Daoy (cell line): Measurements from ENCODE around the gene SYT6. TPM values are rescaled to one million over a fixed set of nuclear protein-coding genes. Genes with fewer than 3 reads are reported as not detected.
A peak's percentile ranks its signal among the peaks of the same experiment; 100 is the strongest.

Experiments used
- DNase-seq: peaks from one replicate; pipeline ENCODE4 v3.0.0-alpha.2; 2015; ENCODE audit warnings: low read depth
- total RNA-seq: library from RNA; depleted of rRNA; stranded (reverse); fragments of >200 nt; shearing (Covaris generic); gene quantifications from 2 replicates; pipeline ENCODE4 v1.2.3, GENCODE V29; 2014

Gene SYT6
- total RNA-seq, 1 experiment from 2014 or later, result not detected

GRCh38 chr1:114117654-114118053, 36.0 kb downstream of the SYT6 start:
- DNase-seq, result no peak

GRCh38 chr1:114116086-114116485, 37.6 kb downstream of the SYT6 start:
- no peak for DNase-seq

- DNase-seq, result peak; percentile 88
Measured at GRCh38 chr1:114114185-114115094, 39.2 kb downstream of the SYT6 start.

- DNase-seq, result peak; percentile 68
Measured at GRCh38 chr1:114113411-114114184, 40.1 kb downstream of the SYT6 start.

- peak; percentile 41 for DNase-seq
Measured at GRCh38 chr1:114112775-114113174, 40.9 kb downstream of the SYT6 start.

- DNase-seq, result peak; percentile 34
Measured at GRCh38 chr1:114111731-114112641, 41.7 kb downstream of the SYT6 start.

GRCh38 chr1:114109981-114110380, 43.7 kb downstream of the SYT6 start:
- DNase-seq, result no peak

- DNase-seq, result peak; percentile 82
Measured at GRCh38 chr1:114108751-114109255, 44.9 kb downstream of the SYT6 start.

GRCh38 chr1:114107474-114108435, 45.9 kb downstream of the SYT6 start:
- DNase-seq, result no peak

GRCh38 chr1:114105421-114105979, 48.2 kb downstream of the SYT6 start:
- DNase-seq, result no peak

- no peak for DNase-seq
Measured at GRCh38 chr1:114104949-114105348, 48.7 kb downstream of the SYT6 start.

- no peak for DNase-seq
Measured at GRCh38 chr1:114103992-114104391, 49.7 kb downstream of the SYT6 start.

GRCh38 chr1:114102136-114102535, 51.5 kb downstream of the SYT6 start:
- no peak for DNase-seq

- no peak for DNase-seq
Measured at GRCh38 chr1:114100148-114100547, 53.5 kb downstream of the SYT6 start.

- no peak for DNase-seq
Measured at GRCh38 chr1:114099268-114099667, 54.4 kb downstream of the SYT6 start.

- DNase-seq, result no peak
Measured at GRCh38 chr1:114097109-114097508, 56.6 kb downstream of the SYT6 start.

GRCh38 chr1:114094675-114095074, 59.0 kb downstream of the SYT6 start:
- no peak for DNase-seq

- DNase-seq, result peak; percentile 70
Measured at GRCh38 chr1:114094363-114094634, 59.4 kb downstream of the SYT6 start.

GRCh38 chr1:114093624-114094362, 59.9 kb downstream of the SYT6 start:
- DNase-seq, result peak; percentile 60
